Skin of body (tissue), 2 donors: ENCODE data around the gene CEBPE. TPM values are rescaled to one million over a fixed set of nuclear protein-coding genes. Genes with fewer than 3 reads are reported as not detected.

ENCODE experiments used
- DNase-seq: peaks from one replicate; lab custom pipeline; 2025; lab: John Stamatoyannopoulos, UW
- total RNA-seq: library from RNA; depleted of rRNA; stranded (reverse); fragments of >200 nt; gene quantifications from one replicate; pipeline ENCODE4 v1.2.3, GENCODE V29; 2014

Gene CEBPE
- total RNA-seq, 1 donor from 2014 or later: 1.5 TPM

GRCh38 chr14:23143911-23144310 is 24.9 kb upstream of the CEBPE start:
- no peak for DNase-seq

- DNase-seq: no peak
Measured at GRCh38 chr14:23142826-23143225, 23.8 kb upstream of the CEBPE start.

GRCh38 chr14:23141706-23142444 is 22.8 kb upstream of the CEBPE start:
- no peak for DNase-seq

GRCh38 chr14:23140371-23140770 is 21.3 kb upstream of the CEBPE start:
- no peak for DNase-seq

GRCh38 chr14:23139874-23140273 is 20.8 kb upstream of the CEBPE start:
- no peak for DNase-seq

- no peak for DNase-seq
Measured at GRCh38 chr14:23137813-23138535, 18.9 kb upstream of the CEBPE start.

GRCh38 chr14:23137192-23137812 is 18.2 kb upstream of the CEBPE start:
- no peak for DNase-seq

GRCh38 chr14:23136566-23137133 is 17.6 kb upstream of the CEBPE start:
- no peak for DNase-seq

GRCh38 chr14:23132970-23133369 is 13.9 kb upstream of the CEBPE start:
- DNase-seq: no peak

GRCh38 chr14:23131482-23131881 is 12.4 kb upstream of the CEBPE start:
- no peak for DNase-seq

- DNase-seq: no peak
Measured at GRCh38 chr14:23130871-23131270, 11.8 kb upstream of the CEBPE start.

GRCh38 chr14:23129759-23130316 is 10.8 kb upstream of the CEBPE start:
- DNase-seq: no peak

GRCh38 chr14:23128969-23129758 is 10.1 kb upstream of the CEBPE start:
- DNase-seq: no peak

- no peak for DNase-seq
Measured at GRCh38 chr14:23127861-23128260, 8.8 kb upstream of the CEBPE start.

GRCh38 chr14:23126548-23127278 is 7.7 kb upstream of the CEBPE start:
- DNase-seq: no peak

GRCh38 chr14:23125933-23126524 is 7.0 kb upstream of the CEBPE start:
- DNase-seq: no peak

GRCh38 chr14:23125011-23125410 is 6.0 kb upstream of the CEBPE start:
- no peak for DNase-seq

GRCh38 chr14:23124337-23124954 is 5.4 kb upstream of the CEBPE start:
- DNase-seq: no peak

- DNase-seq: no peak
Measured at GRCh38 chr14:23123419-23123818, 4.4 kb upstream of the CEBPE start.

- DNase-seq: no peak
Measured at GRCh38 chr14:23122086-23122485, 3.0 kb upstream of the CEBPE start.
